LNCaP clone FGC (cell line): ENCODE measurements around the gene DOK6.
"Not testable (repeated sequence)": the region's sequence is repeated elsewhere in the genome, so short reads cannot be mapped to it uniquely, and the experiment has no call there.

Source experiments
- DNase-seq: peaks from one replicate; pipeline ENCODE4 v3.0.0-alpha.2; 2011; ENCODE audit warnings: low read depth
- H3K4me3 ChIP-seq: 2 replicates; pipeline ENCODE4 v1.5.1; 2011; ENCODE audit warnings: mild to moderate bottlenecking, low read depth, low read length, control low read depth
- CTCF ChIP-seq: IDR thresholded peaks from 2 replicates; pipeline ENCODE4 v1.5.1; 2012; ENCODE audit warnings: mild to moderate bottlenecking; ENCODE audit not compliant: control insufficient read depth, insufficient read depth; ENCODE audit errors: extremely low read depth

DOK6 gene

GRCh38 chr18:69858897-69859296 lies 458.2 kb downstream of the DOK6 start:
- DNase-seq, result peak; percentile 58
- TF ChIP-seq CTCF, result no peak
- H3K4me3 ChIP-seq, result no peak overlapping the region

- H3K4me3 ChIP-seq, DNase-seq: not testable (repeated sequence)
These were observed 464.1 kb downstream of the DOK6 start for GRCh38 chr18:69864802-69865201.

- H3K4me3 ChIP-seq, result no peak overlapping the region
- DNase-seq, result no peak
- TF ChIP-seq CTCF, result no peak
These were observed 465.1 kb downstream of the DOK6 start for GRCh38 chr18:69865776-69866175.

GRCh38 chr18:69866212-69866611 lies 465.5 kb downstream of the DOK6 start:
- no peak for DNase-seq

GRCh38 chr18:69870736-69871135 lies 470.0 kb downstream of the DOK6 start:
- no peak overlapping the region for H3K4me3 ChIP-seq
- no peak for DNase-seq
- TF ChIP-seq CTCF, result no peak

More at GRCh38 chr18:69866212-69866611, 465.5 kb downstream of the DOK6 start:
- no peak for TF ChIP-seq CTCF
- no peak overlapping the region for H3K4me3 ChIP-seq

- H3K4me3 ChIP-seq, result no peak overlapping the region
- DNase-seq, result no peak
- no peak for TF ChIP-seq CTCF
These were observed 470.7 kb downstream of the DOK6 start for GRCh38 chr18:69871363-69871762.

GRCh38 chr18:69872661-69873060 lies 472.0 kb downstream of the DOK6 start:
- no peak overlapping the region for H3K4me3 ChIP-seq
- no peak for TF ChIP-seq CTCF
- no peak for DNase-seq
